A673 (cell line): ENCODE measurements around the gene TCEA2. TPM values are rescaled to one million over a fixed set of nuclear protein-coding genes. Genes with fewer than 3 reads are reported as not detected.

Experiments
- BruUV-seq: library from RNA; stranded (reverse); fragments of 400-500 nt; replicated peaks from 2 replicates; lab custom pipeline; 2021; lab: Mats Ljungman, UMichigan
- CTCF ChIA-PET: fragments of 300-600 bp; sonication (Branson Sonifier 250); formaldehyde crosslinking; loops from one replicate; lab custom pipeline; 2022; ENCODE audit warnings: antibody characterized with exemption; lab: Charles Lee
- POLR2A ChIA-PET: fragments of 300-600 bp; sonication (Branson Sonifier 250); formaldehyde crosslinking; loops from one replicate; lab custom pipeline; 2022; ENCODE audit warnings: antibody characterized with exemption; ENCODE audit not compliant: low non-redundant PET; lab: Charles Lee
- DNase-seq: peaks from one replicate; pipeline ENCODE4 v3.0.0-alpha.2; 2015; ENCODE audit warnings: low spot score
- H3K27ac ChIP-seq: fragments of 200-600 bp; sonication (generic); 2 replicates; pipeline ENCODE4 v1.5.1; 2016; ENCODE audit warnings: mixed run types, low read depth, mild to moderate bottlenecking, mixed read lengths, antibody characterized with exemption, low read length; ENCODE audit not compliant: poor library complexity, severe bottlenecking
- H3K27me3 ChIP-seq: fragments of 200-600 bp; sonication (generic); replicated peaks from 2 replicates; pipeline ENCODE4 v1.6.1; 2017; ENCODE audit warnings: mixed run types, low read depth, mild to moderate bottlenecking, mixed read lengths, antibody characterized with exemption, low read length; ENCODE audit not compliant: insufficient read depth, poor library complexity
- H3K36me3 ChIP-seq: fragments of 200-600 bp; sonication (generic); 2 replicates; pipeline ENCODE4 v1.6.1; 2016; ENCODE audit warnings: mixed run types, mild to moderate bottlenecking, mixed read lengths, antibody characterized with exemption, low read length; ENCODE audit not compliant: insufficient read depth, poor library complexity, severe bottlenecking
- H3K4me1 ChIP-seq: fragments of 200-600 bp; sonication (generic); 2 replicates; pipeline ENCODE4 v1.6.1; 2017; ENCODE audit warnings: mixed run types, mild to moderate bottlenecking, mixed read lengths, antibody characterized with exemption, low read length; ENCODE audit not compliant: insufficient read depth, poor library complexity, severe bottlenecking
- H3K4me3 ChIP-seq: fragments of 200-600 bp; sonication (generic); 2 replicates; pipeline ENCODE4 v1.5.1; 2016; ENCODE audit warnings: low read depth, mixed run types, mild to moderate bottlenecking, mixed read lengths, low read length; ENCODE audit not compliant: poor library complexity, severe bottlenecking
- H3K9me3 ChIP-seq: fragments of 200-600 bp; sonication (generic); 2 replicates; pipeline ENCODE4 v1.6.1; 2016; ENCODE audit warnings: mixed run types, low read depth, mild to moderate bottlenecking, mixed read lengths, antibody characterized with exemption, low read length; ENCODE audit not compliant: poor library complexity, severe bottlenecking
- EZH2 ChIP-seq: fragments of 200-600 bp; sonication (generic); IDR thresholded peaks from 2 replicates; pipeline ENCODE4 v1.6.1; 2017; ENCODE audit warnings: borderline replicate concordance, low read depth, mild to moderate bottlenecking, mixed read lengths, antibody characterized with exemption, low read length; ENCODE audit not compliant: poor library complexity, severe bottlenecking
- intact Hi-C: fragments of 100-400 bp; cut with micrococcal nuclease; formaldehyde crosslinking; loops from one replicate; pipeline ENCODE4 v1.10.0; 2022; ENCODE audit not compliant: unreplicated experiment
- total RNA-seq: library from RNA; stranded (reverse); gene quantifications from 2 replicates; pipeline ENCODE4 v1.2.3, GENCODE V29; 2021
- TF ChIP-seq, protein P1 (sequence below): fragments of 300-800, 200-600 bp; sonication (generic); conservative IDR thresholded peaks from 2 replicates; pipeline ENCODE4 v1.5.1; 2017; ENCODE audit warnings: low read depth, mild to moderate bottlenecking, antibody characterized with exemption, low read length, moderate library complexity, mixed read lengths

Gene TCEA2
- total RNA-seq, 1 experiment from 2014 or later, result 35.0 TPM

DNA sequence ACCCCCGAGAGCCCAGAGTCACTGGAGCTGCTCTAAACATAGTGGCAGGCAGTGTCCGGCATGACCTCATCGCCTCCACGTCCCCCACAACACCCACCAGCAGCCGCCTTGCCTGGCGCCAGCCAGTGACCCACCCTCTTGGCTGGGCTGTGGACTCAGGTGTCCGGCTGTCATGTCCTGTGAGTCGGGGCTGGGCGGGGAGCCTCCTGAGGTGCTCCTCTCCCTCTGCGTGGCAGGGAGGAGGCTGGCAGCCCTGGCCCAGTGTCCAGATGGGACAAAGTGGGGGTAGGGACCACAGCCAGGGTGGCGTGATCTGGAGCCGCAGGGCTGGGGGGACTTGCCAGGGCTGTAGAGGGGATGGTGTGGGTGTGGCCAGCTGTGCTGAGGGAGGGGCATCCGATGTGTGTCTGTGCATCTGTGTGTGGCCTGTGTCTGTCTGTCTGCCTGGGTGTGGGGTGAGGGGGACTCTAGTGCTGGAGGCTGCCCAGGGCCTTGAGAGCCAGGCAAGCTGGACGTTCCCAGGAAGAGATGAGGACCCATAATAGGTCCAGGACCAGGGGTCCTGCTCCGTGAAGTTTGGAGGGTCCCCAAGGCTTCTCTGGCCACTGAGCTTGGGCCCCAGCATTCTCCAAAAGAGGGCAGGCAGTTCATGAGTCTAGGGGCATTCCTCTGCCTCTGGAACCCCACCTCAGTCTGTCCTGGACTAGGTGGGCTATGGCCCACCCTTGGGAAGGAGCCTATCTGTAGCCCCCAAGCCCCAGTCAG, 11.3 kb upstream of the TCEA2 start:
- DNase-seq, result no peak
- intact Hi-C loops, result no loop called here
- Histone ChIP-seq H3K36me3 (no peaks in the 10 kb centered on the region), H3K27ac (no peak overlapping the region), H3K9me3 (no peaks in the 10 kb centered on the region), H3K4me3 (no peak overlapping the region), H3K27me3 (peaks cover 9% of the 10 kb centered on the region), H3K4me1 (peaks cover 13% of the 10 kb centered on the region)
- no TSS peak for BruUV-seq
- ChIA-PET CTCF (no interaction called here), POLR2A (no interaction called here)
- no peak for TF ChIP-seq EZH2
- TF ChIP-seq, protein P1, sequence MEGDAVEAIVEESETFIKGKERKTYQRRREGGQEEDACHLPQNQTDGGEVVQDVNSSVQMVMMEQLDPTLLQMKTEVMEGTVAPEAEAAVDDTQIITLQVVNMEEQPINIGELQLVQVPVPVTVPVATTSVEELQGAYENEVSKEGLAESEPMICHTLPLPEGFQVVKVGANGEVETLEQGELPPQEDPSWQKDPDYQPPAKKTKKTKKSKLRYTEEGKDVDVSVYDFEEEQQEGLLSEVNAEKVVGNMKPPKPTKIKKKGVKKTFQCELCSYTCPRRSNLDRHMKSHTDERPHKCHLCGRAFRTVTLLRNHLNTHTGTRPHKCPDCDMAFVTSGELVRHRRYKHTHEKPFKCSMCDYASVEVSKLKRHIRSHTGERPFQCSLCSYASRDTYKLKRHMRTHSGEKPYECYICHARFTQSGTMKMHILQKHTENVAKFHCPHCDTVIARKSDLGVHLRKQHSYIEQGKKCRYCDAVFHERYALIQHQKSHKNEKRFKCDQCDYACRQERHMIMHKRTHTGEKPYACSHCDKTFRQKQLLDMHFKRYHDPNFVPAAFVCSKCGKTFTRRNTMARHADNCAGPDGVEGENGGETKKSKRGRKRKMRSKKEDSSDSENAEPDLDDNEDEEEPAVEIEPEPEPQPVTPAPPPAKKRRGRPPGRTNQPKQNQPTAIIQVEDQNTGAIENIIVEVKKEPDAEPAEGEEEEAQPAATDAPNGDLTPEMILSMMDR, result no peak

GRCh38 chr20:64052326-64052722, 10.7 kb upstream of the TCEA2 start:
- TF ChIP-seq, protein P1, result no peak
- TF ChIP-seq EZH2, result no peak
- CTCF ChIA-PET, result no interaction called here
- H3K4me3 ChIP-seq, result no peak overlapping the region
- DNase-seq, result no peak
- H3K4me1 ChIP-seq, result peaks cover 13% of the 10 kb centered on the region
- H3K27me3 ChIP-seq, result peaks cover 9% of the 10 kb centered on the region
- BruUV-seq, result no TSS peak
- no peaks in the 10 kb centered on the region for H3K36me3 ChIP-seq
- H3K27ac ChIP-seq, result no peak overlapping the region
- POLR2A ChIA-PET, result no interaction called here
- intact Hi-C loops, result no loop called here
- no peaks in the 10 kb centered on the region for H3K9me3 ChIP-seq

GRCh38 chr20:64052987-64053840, 9.8 kb upstream of the TCEA2 start:
- DNase-seq, result no peak
- BruUV-seq, result no TSS peak
- no peak for TF ChIP-seq EZH2
- TF ChIP-seq, protein P1, result no peak
- peaks cover 13% of the 10 kb centered on the region for H3K4me1 ChIP-seq
- H3K4me3 ChIP-seq, result no peak overlapping the region
- intact Hi-C loops, result no loop called here
- no peaks in the 10 kb centered on the region for H3K9me3 ChIP-seq
- H3K27ac ChIP-seq, result no peak overlapping the region
- H3K36me3 ChIP-seq, result no peaks in the 10 kb centered on the region
- CTCF ChIA-PET, result no interaction called here
- H3K27me3 ChIP-seq, result peaks cover 5% of the 10 kb centered on the region
- POLR2A ChIA-PET, result no interaction called here
